ENCODE results near the gene GATAD2B. TPM values are rescaled to one million over a fixed set of nuclear protein-coding genes. Genes with fewer than 3 reads are reported as not detected.
A peak's percentile ranks its signal among the peaks of the same experiment; 100 is the strongest.
"Not testable (repeated sequence)": the region's sequence is repeated elsewhere in the genome, so short reads cannot be mapped to it uniquely, and the experiment has no call there.

GATAD2B gene
- total and polyA plus RNA-seq, 5 donors from 2014 or later = 2.9 to 81.5 (median 3.4) TPM

- no peak for DNase-seq
- peak overlapping the region in 1 of 4 donors; percentile 29 for H3K4me3 Mint-ChIP-seq
- H3K27ac Mint-ChIP-seq = peak overlapping the region in 1 of 3 donors; percentile 48
- peaks cover 36% of the 10 kb centered on the region for H3K36me3 Mint-ChIP-seq
- Histone ChIP-seq H3K27me3 (ENCODE audit: control insufficient read depth, insufficient read depth, low read length) (no peaks in the 10 kb centered on the region), H3K27ac (ENCODE audit: insufficient read depth, low read length, poor library complexity, severe bottlenecking) (no peak overlapping the region), H3K9me3 (ENCODE audit: control insufficient read depth in 2 of 2, low read length in 2 of 2) (no peaks in the 10 kb centered on the region), H3K36me3 (ENCODE audit: control insufficient read depth, insufficient read depth, low read length) (peaks cover 55% of the 10 kb centered on the region), H3K4me1 (ENCODE audit: control insufficient read depth, insufficient read depth, low read length, poor library complexity, severe bottlenecking) (no peaks in the 10 kb centered on the region), H3K4me3 (ENCODE audit: low read depth, low read length) (no peak overlapping the region)
- H3K4me1 Mint-ChIP-seq = no peaks in the 10 kb centered on the region
- no peaks in the 10 kb centered on the region for H3K9me3 Mint-ChIP-seq
- no peaks in the 10 kb centered on the region for H3K27me3 Mint-ChIP-seq
- ATAC-seq (ENCODE audit: low read depth in 2 of 2) = no peak
These were observed 154.2 kb downstream of the GATAD2B start for GRCh38 chr1:153768316-153769181.

GRCh38 chr1:153767519-153767918, 155.3 kb downstream of the GATAD2B start:
- peaks cover 56% of the 10 kb centered on the region for H3K36me3 ChIP-seq (ENCODE audit: control insufficient read depth, insufficient read depth, low read length)

GRCh38 chr1:153766663-153767062, 156.1 kb downstream of the GATAD2B start:
- not testable (repeated sequence) for H3K9me3 Mint-ChIP-seq; H3K4me3 Mint-ChIP-seq; H3K4me3 ChIP-seq (ENCODE audit: low read depth, low read length); H3K27ac ChIP-seq (ENCODE audit: insufficient read depth, low read length, poor library complexity, severe bottlenecking); H3K4me1 Mint-ChIP-seq; H3K27ac Mint-ChIP-seq; H3K9me3 ChIP-seq (ENCODE audit: control insufficient read depth in 2 of 2, low read length in 2 of 2); H3K27me3 ChIP-seq (ENCODE audit: control insufficient read depth, insufficient read depth, low read length); ATAC-seq (ENCODE audit: low read depth in 2 of 2); H3K4me1 ChIP-seq (ENCODE audit: control insufficient read depth, insufficient read depth, low read length, poor library complexity, severe bottlenecking); H3K27me3 Mint-ChIP-seq; DNase-seq
- H3K36me3 ChIP-seq (ENCODE audit: control insufficient read depth, insufficient read depth, low read length) = peaks cover 59% of the 10 kb centered on the region
- peaks cover 48% of the 10 kb centered on the region for H3K36me3 Mint-ChIP-seq

More at GRCh38 chr1:153767519-153767918, 155.3 kb downstream of the GATAD2B start:
- no peaks in the 10 kb centered on the region for H3K27me3 ChIP-seq (ENCODE audit: control insufficient read depth, insufficient read depth, low read length)
- peaks cover 42% of the 10 kb centered on the region for H3K36me3 Mint-ChIP-seq
- no peaks in the 10 kb centered on the region for H3K27me3 Mint-ChIP-seq
- no peaks in the 10 kb centered on the region for H3K4me1 Mint-ChIP-seq
- H3K4me3 Mint-ChIP-seq = no peak overlapping the region
- H3K4me3 ChIP-seq (ENCODE audit: low read depth, low read length) = no peak overlapping the region
- H3K27ac ChIP-seq (ENCODE audit: insufficient read depth, low read length, poor library complexity, severe bottlenecking) = no peak overlapping the region
- DNase-seq (no peak), ATAC-seq (ENCODE audit: low read depth in 2 of 2) (no peak)
- no peaks in the 10 kb centered on the region for H3K9me3 Mint-ChIP-seq
- no peaks in the 10 kb centered on the region for H3K9me3 ChIP-seq (ENCODE audit: control insufficient read depth in 2 of 2, low read length in 2 of 2)
- peak overlapping the region in 1 of 3 donors; percentile 48 for H3K27ac Mint-ChIP-seq
- no peaks in the 10 kb centered on the region for H3K4me1 ChIP-seq (ENCODE audit: control insufficient read depth, insufficient read depth, low read length, poor library complexity, severe bottlenecking)

- Mint-ChIP-seq H3K36me3 (peaks cover 59% of the 10 kb centered on the region), H3K9me3 (no peaks in the 10 kb centered on the region), H3K27ac (no peak overlapping the region), H3K4me1 (no peaks in the 10 kb centered on the region), H3K27me3 (no peaks in the 10 kb centered on the region), H3K4me3 (no peak overlapping the region)
- Histone ChIP-seq H3K27ac (ENCODE audit: insufficient read depth, low read length, poor library complexity, severe bottlenecking) (no peak overlapping the region), H3K4me1 (ENCODE audit: control insufficient read depth, insufficient read depth, low read length, poor library complexity, severe bottlenecking) (no peaks in the 10 kb centered on the region), H3K9me3 (ENCODE audit: control insufficient read depth in 2 of 2, low read length in 2 of 2) (no peaks in the 10 kb centered on the region), H3K27me3 (ENCODE audit: control insufficient read depth, insufficient read depth, low read length) (no peaks in the 10 kb centered on the region), H3K4me3 (ENCODE audit: low read depth, low read length) (no peak overlapping the region), H3K36me3 (ENCODE audit: control insufficient read depth, insufficient read depth, low read length) (peaks cover 62% of the 10 kb centered on the region)
- ATAC-seq (ENCODE audit: low read depth in 2 of 2) = no peak
- no peak for DNase-seq
These were observed 158.5 kb downstream of the GATAD2B start for GRCh38 chr1:153764310-153764709.

- no peaks in the 10 kb centered on the region for H3K27me3 ChIP-seq (ENCODE audit: control insufficient read depth, insufficient read depth, low read length)
- peak overlapping the region in 1 of 3 donors; percentile 59 for H3K27ac Mint-ChIP-seq
- H3K36me3 Mint-ChIP-seq = peaks cover 53% of the 10 kb centered on the region
- no peak overlapping the region for H3K27ac ChIP-seq (ENCODE audit: insufficient read depth, low read length, poor library complexity, severe bottlenecking)
- H3K4me1 ChIP-seq (ENCODE audit: control insufficient read depth, insufficient read depth, low read length, poor library complexity, severe bottlenecking) = no peaks in the 10 kb centered on the region
- DNase-seq (no peak), ATAC-seq (ENCODE audit: low read depth in 2 of 2) (no peak)
- H3K4me3 ChIP-seq (ENCODE audit: low read depth, low read length) = no peak overlapping the region
- peaks cover 56% of the 10 kb centered on the region for H3K36me3 ChIP-seq (ENCODE audit: control insufficient read depth, insufficient read depth, low read length)
- H3K4me3 Mint-ChIP-seq = no peak overlapping the region
- no peaks in the 10 kb centered on the region for H3K9me3 Mint-ChIP-seq
- no peaks in the 10 kb centered on the region for H3K4me1 Mint-ChIP-seq
- H3K9me3 ChIP-seq (ENCODE audit: control insufficient read depth in 2 of 2, low read length in 2 of 2) = no peaks in the 10 kb centered on the region
- H3K27me3 Mint-ChIP-seq = no peaks in the 10 kb centered on the region
These were observed 159.2 kb downstream of the GATAD2B start for GRCh38 chr1:153763365-153764225.

- Histone ChIP-seq H3K27ac (ENCODE audit: insufficient read depth, low read length, poor library complexity, severe bottlenecking) (no peak overlapping the region), H3K36me3 (ENCODE audit: control insufficient read depth, insufficient read depth, low read length) (peaks cover 65% of the 10 kb centered on the region), H3K4me3 (ENCODE audit: low read depth, low read length) (no peak overlapping the region), H3K27me3 (ENCODE audit: control insufficient read depth, insufficient read depth, low read length) (no peaks in the 10 kb centered on the region), H3K9me3 (ENCODE audit: control insufficient read depth in 2 of 2, low read length in 2 of 2) (no peaks in the 10 kb centered on the region), H3K4me1 (ENCODE audit: control insufficient read depth, insufficient read depth, low read length, poor library complexity, severe bottlenecking) (no peaks in the 10 kb centered on the region)
- no peaks in the 10 kb centered on the region for H3K9me3 Mint-ChIP-seq
- peaks cover 51% of the 10 kb centered on the region for H3K36me3 Mint-ChIP-seq
- no peak for ATAC-seq (ENCODE audit: low read depth in 2 of 2)
- H3K27ac Mint-ChIP-seq = peak overlapping the region in 1 of 3 donors; percentile 32
- H3K4me3 Mint-ChIP-seq = no peak overlapping the region
- no peaks in the 10 kb centered on the region for H3K4me1 Mint-ChIP-seq
- no peak for DNase-seq
- no peaks in the 10 kb centered on the region for H3K27me3 Mint-ChIP-seq
These were observed 162.3 kb downstream of the GATAD2B start for GRCh38 chr1:153760440-153760839.
